ENCODE results near the gene ARHGEF28.

ARHGEF28 gene

DNA sequence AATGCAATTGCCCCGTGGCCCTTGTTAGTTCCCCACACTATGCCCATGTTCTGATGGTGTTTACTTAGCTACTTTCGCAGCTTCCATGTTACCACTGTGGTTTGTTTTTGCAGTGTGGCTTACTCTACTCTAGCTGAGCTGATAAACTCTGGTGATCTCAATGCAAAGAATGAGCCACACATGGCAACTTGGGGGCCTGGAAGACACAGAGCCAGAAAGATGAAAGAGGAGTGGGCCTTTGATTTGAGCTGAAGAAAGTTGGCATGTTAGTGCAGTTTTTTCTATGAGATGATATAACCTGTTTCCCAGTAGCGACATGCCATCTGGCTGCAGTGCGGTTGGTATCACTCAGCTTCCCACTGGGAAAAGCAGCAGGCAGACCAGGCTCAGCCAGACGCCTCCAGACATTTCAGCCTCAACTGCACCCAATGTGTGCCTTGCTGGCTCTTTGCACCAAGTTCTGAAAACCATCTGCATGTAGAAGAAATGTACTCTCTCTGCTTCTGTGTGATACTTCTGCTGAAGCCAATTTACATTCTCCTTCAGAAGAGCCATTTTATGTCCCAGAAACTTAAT is 329.4 kb downstream of the ARHGEF28 start:
- no peak overlapping the region for H3K27ac ChIP-seq (ENCODE audit: low read length)
- no peaks in the 10 kb centered on the region for H3K4me1 ChIP-seq (ENCODE audit: insufficient read depth, low read length)
- no peaks in the 10 kb centered on the region for H3K9me3 ChIP-seq (ENCODE audit: insufficient read depth, low read depth, low read length)
- no peaks in the 10 kb centered on the region for H3K27me3 ChIP-seq (ENCODE audit: insufficient read depth, low read length)
- H3K36me3 ChIP-seq (ENCODE audit: insufficient read depth, low read depth, low read length): no peaks in the 10 kb centered on the region
- H3K4me3 ChIP-seq (ENCODE audit: low read length): no peak overlapping the region
- H3K9ac ChIP-seq (ENCODE audit: low read depth, low read length): no peak overlapping the region

DNA sequence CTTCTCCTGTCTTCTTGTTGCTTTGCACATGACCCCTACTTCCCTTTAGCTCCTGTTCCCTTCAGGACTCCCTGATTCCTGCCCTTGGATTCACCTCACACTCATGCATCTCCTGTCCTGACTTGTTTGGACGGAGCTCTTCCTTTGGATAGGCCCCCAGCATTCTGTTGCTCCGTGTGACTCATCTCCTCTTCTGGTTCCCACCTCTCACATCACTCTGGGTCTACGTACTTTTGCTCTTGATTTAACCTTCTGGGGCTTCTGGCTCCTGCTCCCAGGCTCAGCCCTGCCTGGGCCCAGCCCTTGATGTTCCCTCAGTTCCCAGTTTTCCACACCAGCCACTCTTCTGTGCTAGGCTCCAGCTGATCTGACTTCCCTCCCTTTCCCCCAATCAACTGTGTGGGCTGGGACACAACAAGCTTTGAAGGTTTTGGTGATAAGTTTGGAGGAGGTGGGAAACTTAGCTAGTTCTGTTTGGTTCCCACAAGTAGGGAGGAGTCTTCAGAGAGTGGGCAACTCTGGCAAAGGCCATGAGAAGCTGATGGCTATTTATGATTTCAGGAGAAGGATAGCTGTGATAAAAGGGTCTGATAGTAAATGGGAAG is 331.5 kb downstream of the ARHGEF28 start:
- Histone ChIP-seq H3K4me1 (ENCODE audit: insufficient read depth, low read length) (no peaks in the 10 kb centered on the region), H3K36me3 (ENCODE audit: insufficient read depth, low read depth, low read length) (no peaks in the 10 kb centered on the region), H3K9me3 (ENCODE audit: insufficient read depth, low read depth, low read length) (no peaks in the 10 kb centered on the region), H3K4me3 (ENCODE audit: low read length) (no peak overlapping the region), H3K9ac (ENCODE audit: low read depth, low read length) (no peak overlapping the region), H3K27me3 (ENCODE audit: insufficient read depth, low read length) (no peaks in the 10 kb centered on the region), H3K27ac (ENCODE audit: low read length) (no peak overlapping the region)

DNA sequence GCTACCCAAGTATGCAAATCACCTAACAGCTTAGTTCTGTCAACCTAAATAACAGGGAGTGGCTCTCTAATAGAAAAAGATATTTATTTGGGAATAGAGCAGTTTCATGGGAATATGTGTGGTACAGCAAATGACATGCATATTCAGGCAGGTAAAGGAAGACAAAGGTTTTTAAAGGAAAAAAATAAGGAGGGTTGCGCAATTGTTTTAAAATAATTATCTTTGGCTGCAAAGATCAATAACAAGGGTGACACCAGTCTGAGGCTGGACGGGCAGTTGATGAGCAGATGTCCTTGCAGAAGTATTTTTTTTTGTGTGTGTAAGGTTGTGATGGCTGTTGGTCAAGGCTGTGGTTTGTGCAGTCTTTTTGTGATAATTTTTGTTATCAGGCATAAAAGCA is 332.0 kb downstream of the ARHGEF28 start:
- Histone ChIP-seq H3K27ac (ENCODE audit: low read length) (no peak overlapping the region), H3K4me3 (ENCODE audit: low read length) (no peak overlapping the region), H3K27me3 (ENCODE audit: insufficient read depth, low read length) (no peaks in the 10 kb centered on the region), H3K9ac (ENCODE audit: low read depth, low read length) (no peak overlapping the region), H3K4me1 (ENCODE audit: insufficient read depth, low read length) (no peaks in the 10 kb centered on the region), H3K9me3 (ENCODE audit: insufficient read depth, low read depth, low read length) (no peaks in the 10 kb centered on the region), H3K36me3 (ENCODE audit: insufficient read depth, low read depth, low read length) (no peaks in the 10 kb centered on the region)

DNA sequence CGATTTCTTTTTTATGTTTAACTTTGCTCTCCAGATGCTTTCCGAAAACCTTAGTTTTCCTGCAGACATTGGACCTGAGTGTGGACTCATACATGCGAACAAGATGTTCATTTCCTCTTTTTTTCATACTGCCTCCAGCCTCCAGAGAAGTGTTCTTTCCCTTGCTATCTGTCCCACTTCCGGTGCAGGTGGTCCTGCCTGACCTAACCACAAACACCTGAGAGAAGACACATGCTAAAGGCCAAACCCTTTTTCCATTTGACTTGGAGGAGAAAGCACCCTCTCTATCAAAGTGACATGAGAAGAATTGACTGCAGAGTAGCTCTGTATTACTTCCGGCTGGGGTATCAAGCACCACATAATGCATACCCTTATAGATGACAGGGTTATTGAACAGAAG is 334.0 kb downstream of the ARHGEF28 start:
- no peak overlapping the region for H3K9ac ChIP-seq (ENCODE audit: low read depth, low read length)
- no peak overlapping the region for H3K27ac ChIP-seq (ENCODE audit: low read length)
- no peaks in the 10 kb centered on the region for H3K36me3 ChIP-seq (ENCODE audit: insufficient read depth, low read depth, low read length)
- no peaks in the 10 kb centered on the region for H3K4me1 ChIP-seq (ENCODE audit: insufficient read depth, low read length)
- no peak overlapping the region for H3K4me3 ChIP-seq (ENCODE audit: low read length)
- no peaks in the 10 kb centered on the region for H3K27me3 ChIP-seq (ENCODE audit: insufficient read depth, low read length)
- no peaks in the 10 kb centered on the region for H3K9me3 ChIP-seq (ENCODE audit: insufficient read depth, low read depth, low read length)

DNA sequence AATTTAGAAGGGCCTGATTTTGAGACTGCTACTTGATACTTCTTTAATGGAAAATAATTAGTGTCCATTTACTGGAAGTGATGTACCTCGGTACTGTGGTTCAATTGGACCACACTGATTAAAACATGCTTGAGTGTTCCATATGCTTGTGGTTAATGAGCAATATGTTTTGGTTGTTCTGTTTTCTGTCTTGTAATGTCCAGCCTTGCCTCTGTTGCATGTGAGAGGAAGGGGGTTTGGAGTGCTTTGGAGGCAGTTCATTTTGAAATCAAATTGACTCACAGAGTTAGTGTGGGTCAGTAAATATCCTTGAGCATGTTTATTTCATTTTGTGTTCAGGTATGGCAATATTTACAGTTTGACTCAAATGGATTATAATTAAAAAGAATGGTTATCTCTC is 334.4 kb downstream of the ARHGEF28 start:
- Histone ChIP-seq H3K36me3 (ENCODE audit: insufficient read depth, low read depth, low read length) (no peaks in the 10 kb centered on the region), H3K27ac (ENCODE audit: low read length) (no peak overlapping the region), H3K27me3 (ENCODE audit: insufficient read depth, low read length) (no peaks in the 10 kb centered on the region), H3K9me3 (ENCODE audit: insufficient read depth, low read depth, low read length) (no peaks in the 10 kb centered on the region), H3K4me3 (ENCODE audit: low read length) (no peak overlapping the region), H3K9ac (ENCODE audit: low read depth, low read length) (no peak overlapping the region), H3K4me1 (ENCODE audit: insufficient read depth, low read length) (no peaks in the 10 kb centered on the region)

DNA sequence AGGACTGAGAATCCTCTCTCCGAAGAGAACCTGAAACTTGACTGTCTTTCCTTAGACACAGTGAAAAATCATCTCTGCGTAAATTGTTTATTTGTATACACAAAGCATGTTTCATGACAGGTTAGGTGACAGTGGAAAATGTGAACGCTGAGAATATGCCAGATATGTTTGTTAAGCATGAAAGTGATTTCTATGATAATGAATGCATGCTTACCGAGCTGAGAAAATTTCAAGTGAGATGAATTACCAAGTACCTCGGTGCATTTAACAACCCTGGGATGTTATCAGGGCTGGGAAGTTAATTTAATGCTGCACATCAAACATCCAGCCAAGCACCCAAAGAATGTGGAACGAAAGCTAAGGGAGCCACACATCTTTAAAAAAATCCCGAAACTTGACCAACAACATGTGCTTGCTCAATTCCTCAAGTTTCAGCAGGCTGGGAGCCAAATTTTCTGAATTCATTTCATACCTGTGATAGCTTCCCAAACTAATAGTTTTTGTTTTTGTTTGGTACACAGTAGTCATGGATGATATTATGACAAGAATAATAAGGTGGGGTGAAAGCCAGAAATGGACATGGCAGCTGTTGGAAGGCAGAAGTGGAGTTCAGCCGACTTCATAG is 336.9 kb downstream of the ARHGEF28 start:
- Histone ChIP-seq H3K9me3 (ENCODE audit: insufficient read depth, low read depth, low read length) (no peaks in the 10 kb centered on the region), H3K4me3 (ENCODE audit: low read length) (no peak overlapping the region), H3K9ac (ENCODE audit: low read depth, low read length) (no peak overlapping the region), H3K27me3 (ENCODE audit: insufficient read depth, low read length) (no peaks in the 10 kb centered on the region), H3K27ac (ENCODE audit: low read length) (no peak overlapping the region), H3K36me3 (ENCODE audit: insufficient read depth, low read depth, low read length) (no peaks in the 10 kb centered on the region), H3K4me1 (ENCODE audit: insufficient read depth, low read length) (no peaks in the 10 kb centered on the region)

DNA sequence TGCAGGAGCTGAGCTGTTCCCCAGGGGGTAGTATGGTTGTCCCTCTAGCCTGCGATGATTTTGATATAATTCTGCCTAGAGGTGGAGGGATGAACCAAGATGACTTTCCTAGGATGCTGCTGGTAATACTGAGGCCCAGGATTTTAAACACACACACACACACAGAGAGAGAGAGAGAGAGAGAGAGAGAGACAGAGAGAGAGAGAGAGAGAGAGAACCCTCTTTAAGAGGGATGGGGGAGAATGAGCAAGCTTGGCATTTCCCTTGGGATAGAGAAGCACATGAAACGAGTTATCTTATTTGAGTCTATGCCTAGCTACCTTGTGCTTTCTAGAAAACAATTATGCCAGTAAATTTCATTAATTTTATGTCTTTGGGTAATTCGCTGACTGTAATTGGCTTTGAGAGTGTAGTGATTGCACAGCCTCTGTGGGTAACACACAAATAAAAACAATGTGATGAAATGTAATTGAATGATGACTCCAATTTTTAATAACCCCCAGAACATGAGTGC is 338.4 kb downstream of the ARHGEF28 start:
- Histone ChIP-seq H3K27ac (ENCODE audit: low read length) (no peak overlapping the region), H3K27me3 (ENCODE audit: insufficient read depth, low read length) (no peaks in the 10 kb centered on the region), H3K4me1 (ENCODE audit: insufficient read depth, low read length) (no peaks in the 10 kb centered on the region), H3K36me3 (ENCODE audit: insufficient read depth, low read depth, low read length) (no peaks in the 10 kb centered on the region), H3K4me3 (ENCODE audit: low read length) (no peak overlapping the region), H3K9ac (ENCODE audit: low read depth, low read length) (no peak overlapping the region), H3K9me3 (ENCODE audit: insufficient read depth, low read depth, low read length) (no peaks in the 10 kb centered on the region)

DNA sequence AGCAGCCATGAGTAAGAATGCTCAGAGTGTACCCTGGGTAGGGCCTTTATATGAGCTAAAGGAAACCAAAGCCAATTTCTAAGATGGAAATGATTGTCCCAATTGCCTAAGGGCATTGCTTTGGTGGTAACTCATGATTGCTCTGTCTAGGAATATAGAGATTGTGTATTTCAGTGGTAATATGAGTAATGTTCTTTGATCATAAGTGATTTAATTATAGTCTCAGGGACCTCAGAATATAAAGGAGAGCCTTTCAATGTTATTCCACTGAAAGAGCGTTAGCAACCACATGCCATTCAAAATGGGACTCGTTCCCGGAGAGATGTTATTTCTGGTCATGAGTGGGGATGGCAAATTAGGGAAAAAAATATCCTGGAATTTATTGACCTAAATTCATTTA is 340.5 kb downstream of the ARHGEF28 start:
- no peaks in the 10 kb centered on the region for H3K27me3 ChIP-seq (ENCODE audit: insufficient read depth, low read length)
- no peak overlapping the region for H3K9ac ChIP-seq (ENCODE audit: low read depth, low read length)
- no peaks in the 10 kb centered on the region for H3K4me1 ChIP-seq (ENCODE audit: insufficient read depth, low read length)
- H3K4me3 ChIP-seq (ENCODE audit: low read length): no peak overlapping the region
- no peaks in the 10 kb centered on the region for H3K36me3 ChIP-seq (ENCODE audit: insufficient read depth, low read depth, low read length)
- H3K27ac ChIP-seq (ENCODE audit: low read length): no peak overlapping the region
- H3K9me3 ChIP-seq (ENCODE audit: insufficient read depth, low read depth, low read length): no peaks in the 10 kb centered on the region

DNA sequence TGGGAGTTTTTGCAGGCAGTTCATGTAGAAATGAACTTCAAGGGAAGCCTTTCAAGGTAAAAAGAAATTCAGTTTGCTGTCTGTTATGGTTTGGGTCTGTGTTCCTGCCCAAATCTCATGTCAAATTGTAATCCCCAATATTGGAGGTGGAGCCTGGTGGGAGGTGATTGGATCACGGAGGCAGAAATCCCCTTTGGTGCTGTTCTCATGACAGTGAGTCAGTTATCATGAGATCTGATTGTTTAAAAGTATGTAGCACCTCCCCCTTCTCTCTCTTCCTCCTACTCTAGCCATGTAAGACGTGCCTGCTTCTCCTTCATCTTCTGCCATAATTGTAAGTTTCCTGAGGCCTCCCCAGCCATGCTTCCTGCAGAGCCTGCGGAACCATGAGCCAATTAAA is 341.4 kb downstream of the ARHGEF28 start:
- Histone ChIP-seq H3K36me3 (ENCODE audit: insufficient read depth, low read depth, low read length) (no peaks in the 10 kb centered on the region), H3K27ac (ENCODE audit: low read length) (no peak overlapping the region), H3K4me3 (ENCODE audit: low read length) (no peak overlapping the region), H3K27me3 (ENCODE audit: insufficient read depth, low read length) (no peaks in the 10 kb centered on the region), H3K9ac (ENCODE audit: low read depth, low read length) (no peak overlapping the region), H3K9me3 (ENCODE audit: insufficient read depth, low read depth, low read length) (no peaks in the 10 kb centered on the region), H3K4me1 (ENCODE audit: insufficient read depth, low read length) (no peaks in the 10 kb centered on the region)

DNA sequence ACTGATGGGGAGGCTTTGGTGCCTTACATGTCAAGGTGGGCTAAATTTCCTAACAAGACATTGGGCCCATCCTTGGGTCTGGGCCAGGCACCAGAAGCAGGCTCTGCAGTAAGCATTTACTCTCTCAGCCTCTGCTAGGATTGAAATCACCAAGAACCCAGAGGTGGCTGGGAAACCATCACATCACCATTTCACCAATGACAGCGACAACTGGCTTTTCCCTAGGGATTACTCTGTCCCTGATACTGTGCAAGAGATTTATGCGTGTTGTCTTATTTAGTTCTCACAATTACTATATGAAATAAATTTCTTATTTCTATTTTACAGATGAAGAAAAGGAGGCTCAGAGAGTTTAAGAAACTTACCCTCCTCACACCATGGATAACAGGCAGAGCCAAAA is 342.2 kb downstream of the ARHGEF28 start:
- H3K4me1 ChIP-seq (ENCODE audit: insufficient read depth, low read length): no peaks in the 10 kb centered on the region

DNA sequence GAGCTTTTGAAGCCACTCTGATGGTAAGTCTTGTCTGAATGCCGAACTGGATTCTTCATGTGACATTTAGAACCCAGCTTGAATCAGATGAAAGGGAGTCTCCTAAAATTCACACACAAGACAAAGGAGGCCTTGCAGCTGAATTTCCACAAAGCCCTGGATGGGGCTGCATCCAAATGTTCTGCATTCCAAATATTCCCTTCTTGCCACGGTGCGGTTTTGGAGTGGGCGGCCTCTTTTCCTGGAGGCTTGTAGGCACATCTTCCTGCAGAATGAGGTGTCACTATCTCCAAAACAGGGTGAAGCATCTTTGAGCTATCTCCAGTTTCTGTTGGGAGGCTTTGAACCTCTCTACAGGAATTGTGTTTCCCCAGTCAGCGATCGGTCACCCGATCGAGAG is 342.7 kb downstream of the ARHGEF28 start:
- H3K36me3 ChIP-seq (ENCODE audit: insufficient read depth, low read depth, low read length): no peaks in the 10 kb centered on the region
- H3K27ac ChIP-seq (ENCODE audit: low read length): no peak overlapping the region
- no peaks in the 10 kb centered on the region for H3K27me3 ChIP-seq (ENCODE audit: insufficient read depth, low read length)
- H3K4me1 ChIP-seq (ENCODE audit: insufficient read depth, low read length): no peaks in the 10 kb centered on the region
- H3K4me3 ChIP-seq (ENCODE audit: low read length): no peak overlapping the region
- no peak overlapping the region for H3K9ac ChIP-seq (ENCODE audit: low read depth, low read length)
- no peaks in the 10 kb centered on the region for H3K9me3 ChIP-seq (ENCODE audit: insufficient read depth, low read depth, low read length)

More for the DNA sequence above, 342.2 kb downstream of the ARHGEF28 start:
- Histone ChIP-seq H3K4me3 (ENCODE audit: low read length) (no peak overlapping the region), H3K36me3 (ENCODE audit: insufficient read depth, low read depth, low read length) (no peaks in the 10 kb centered on the region), H3K9me3 (ENCODE audit: insufficient read depth, low read depth, low read length) (no peaks in the 10 kb centered on the region), H3K27me3 (ENCODE audit: insufficient read depth, low read length) (no peaks in the 10 kb centered on the region), H3K27ac (ENCODE audit: low read length) (no peak overlapping the region), H3K9ac (ENCODE audit: low read depth, low read length) (no peak overlapping the region)
